ENCODE measurements around the gene TBC1D16. TPM values are rescaled to one million over a fixed set of nuclear protein-coding genes. Genes with fewer than 3 reads are reported as not detected.

TBC1D16 gene
- 11.4 to 17.3 TPM (median 14.5 TPM) in 5 replicates for total RNA-seq (2022; extraction: Qiagen RNA extraction)

GRCh38 chr17:80035687-80035936, at the start of gene TBC1D16:
Gene TBC1D16 (minus strand): TSS chr17:80035872. CDS start chr17:80013547, 22,325 bp downstream.

GRCh38 chr17:80035937-80036714, 454 bp upstream of the TBC1D16 start, which contains the start of gene CCDC40:
Gene CCDC40 (plus strand): TSS chr17:80036642. CDS start chr17:80036663, 21 bp downstream.

Other genes with a start within 250 kb of the TBC1D16 start
- 11.8 to 16.8 TPM (median 15.9 TPM) in 5 replicates for gene CBX8, start 238.8 kb downstream of the TBC1D16 start, total RNA-seq (2022; extraction: Qiagen RNA extraction)
- gene CBX4, start 196.4 kb downstream of the TBC1D16 start, total RNA-seq (2022; extraction: Qiagen RNA extraction), result 28.7 to 42.1 TPM (median 40.3 TPM) in 5 replicates
- gene CCDC40, start 770 bp upstream of the TBC1D16 start, total RNA-seq (2022; extraction: Qiagen RNA extraction), result 6.3 to 8.3 TPM (median 7.6 TPM) in 5 replicates
- 54.7 to 63.4 TPM (median 59.3 TPM) in 5 replicates for gene GAA, start 65.7 kb upstream of the TBC1D16 start, total RNA-seq (2022; extraction: Qiagen RNA extraction)
- 208 to 229 TPM (median 227 TPM) in 5 replicates for gene EIF4A3, start 111.3 kb upstream of the TBC1D16 start, total RNA-seq (2022; extraction: Qiagen RNA extraction)
- 0.18 to 0.48 TPM (median 0.32 TPM) in 5 replicates for gene CARD14, start 134.2 kb upstream of the TBC1D16 start, total RNA-seq (2022; extraction: Qiagen RNA extraction)
- gene SGSH, start 184.5 kb upstream of the TBC1D16 start, total RNA-seq (2022; extraction: Qiagen RNA extraction), result 20.6 to 26.5 TPM (median 22.4 TPM) in 5 replicates
- gene SLC26A11, start 184.6 kb upstream of the TBC1D16 start, total RNA-seq (2022; extraction: Qiagen RNA extraction), result 13.0 to 16.5 TPM (median 14.6 TPM) in 5 replicates
- gene RNF213, start 225.0 kb upstream of the TBC1D16 start, total RNA-seq (2022; extraction: Qiagen RNA extraction), result 56.9 to 58.1 TPM (median 57.4 TPM) in 5 replicates

Data from A549 treated with AZD2906 at 1 μM for 4 hours (cell line).